Psoas muscle (tissue), 8 donors: ENCODE measurements around the gene BAZ2A. TPM values are rescaled to one million over a fixed set of nuclear protein-coding genes. Genes with fewer than 3 reads are reported as not detected.

ENCODE experiments used
- ATAC-seq, 4 donors: fragments of 200-7000 bp; cut with Tn5 transposase; one replicate each; pipeline ENCODE4 v1.9.1; 2020; ENCODE audit warnings: moderate library complexity in 3 of 4, mild to moderate bottlenecking in 2 of 4
- DNase-seq, 2 donors: peaks; one replicate each; pipeline ENCODE4 v3.0.0-alpha.2; 2020
- H3K27ac ChIP-seq: fragments of 200-600 bp; one replicate; pipeline ENCODE4 v1.8.0; 2022
- H3K27me3 ChIP-seq, 3 donors: fragments of 200-600 bp in 1 of 3; one replicate each; pipeline versions ENCODE4 v1.6.1 to v1.8.0; 2013 to 2022; ENCODE audit warnings: low read length in 2 of 3, mild to moderate bottlenecking in 2 of 3, moderate library complexity in 1 of 3; ENCODE audit not compliant: insufficient read depth in 3 of 3
- H3K36me3 ChIP-seq, 2 donors: fragments of 200-600 bp in 1 of 2; one replicate each; pipeline versions ENCODE4 v1.6.1 to v1.8.0; 2013 to 2022; ENCODE audit warnings: low read depth in 1 of 2, mild to moderate bottlenecking in 1 of 2, moderate library complexity in 1 of 2; ENCODE audit not compliant: insufficient read depth in 1 of 2
- H3K4me1 ChIP-seq: fragments of 200-600 bp; one replicate; pipeline ENCODE4 v1.8.0; 2022
- H3K4me3 ChIP-seq: fragments of 200-600 bp; one replicate; pipeline ENCODE4 v1.8.0; 2022; ENCODE audit warnings: mild to moderate bottlenecking
- H3K9me3 ChIP-seq: fragments of 200-600 bp; one replicate; pipeline ENCODE4 v1.8.0; 2022
- WGBS, 3 donors: extraction: QIAGEN DNeasy Blood & Tissue Kit; methylation state at CpG; one replicate each; pipeline versions ENCODE4 v1.1.6 to v1.1.7; 2013; 5-methylcytosine and 5-hydroxymethylcytosine counted together
- intact Hi-C, 2 donors: fragments of 100-400 bp; cut with DNase I; formaldehyde crosslinking; loops; one replicate each; pipeline versions ENCODE4 v1.11.0 to v1.14.2; 2022
- polyA plus RNA-seq, 3 donors: library from polyadenylated mRNA; stranded (reverse); fragments of 200-250 nt; gene quantifications; one replicate each; pipeline ENCODE4 v1.2.3, GENCODE V29; 2013
- total RNA-seq, 4 donors: library from RNA; stranded (reverse); fragmentation: NEBNext Ultra II Directional in 2 of 4; extraction: Animal tissue kit (Norgen Biotek cat#: 25700) in 2 of 4; gene quantifications; one replicate each; pipeline versions ENCODE4 v1.2.1 to v1.2.4, GENCODE V29; 2021 to 2023
- TF ChIP-seq, protein P1 (sequence below): fragments of 200-600 bp; IDR thresholded peaks from one replicate; pipeline ENCODE4 v1.8.0; 2022; ENCODE audit warnings: antibody characterized with exemption
- donor health status: healthy with polysubstance abuse.
- donor health status: DM: no; HTN: no; CAD: no; lungs with moderate emphysema.
- donor health status: Bipolar disorder and iron deficiency.
- donor health status: healthy.
- donor health status: DM: yes; HTN: yes; CAD: no.
- donor health status: DM: no; HTN: no; CAD: no.
- donor health status: DM: no; HTN: no; CAD: no.
- donor health status: DM: yes; HTN: yes; CAD: no.

The BAZ2A gene
- total and polyA plus RNA-seq, 7 donors: 10.0 to 53.8 (median 41.0) TPM

DNA sequence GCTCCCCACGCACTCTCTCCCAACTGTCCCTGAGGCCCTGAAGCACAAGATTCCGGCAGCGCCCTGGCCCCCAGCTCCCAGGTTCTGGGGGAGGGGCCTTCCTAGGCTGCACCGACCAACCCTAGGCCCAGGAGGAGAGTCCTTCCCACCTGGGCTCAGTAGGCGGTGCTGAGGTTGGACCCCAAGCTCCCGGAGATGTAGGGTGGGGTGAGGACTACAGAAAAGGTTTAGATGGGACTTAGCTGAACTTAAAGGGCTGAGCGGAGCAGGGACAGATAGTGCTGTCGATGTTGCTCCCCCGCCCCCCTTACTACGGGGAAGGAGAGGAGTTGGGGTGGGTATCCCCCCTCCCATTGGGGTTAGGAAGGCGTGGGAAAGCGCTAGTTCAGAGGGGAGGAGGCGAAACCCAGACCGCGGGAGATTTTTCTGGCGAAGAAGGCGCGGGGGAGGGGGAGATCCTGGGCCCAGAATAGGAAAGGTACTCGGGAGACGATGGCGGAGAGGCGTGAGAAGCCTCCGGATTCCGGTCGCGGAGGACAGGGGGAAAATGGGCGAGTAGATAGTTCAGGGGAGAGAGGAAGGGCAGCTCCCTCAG lies 4.2 kb upstream of the BAZ2A start:
- Histone ChIP-seq H3K4me3 (peak overlapping the region; percentile 77), H3K36me3 (peaks cover 9 to 22% of the 10 kb centered on the region in 2 donors), H3K27me3 (no peaks in the 10 kb centered on the region), H3K4me1 (peaks cover 56% of the 10 kb centered on the region), H3K9me3 (no peaks in the 10 kb centered on the region), H3K27ac (peak overlapping the region; percentile 90)
- no peak for DNase-seq
- no peak for ATAC-seq
- TF ChIP-seq, protein P1, sequence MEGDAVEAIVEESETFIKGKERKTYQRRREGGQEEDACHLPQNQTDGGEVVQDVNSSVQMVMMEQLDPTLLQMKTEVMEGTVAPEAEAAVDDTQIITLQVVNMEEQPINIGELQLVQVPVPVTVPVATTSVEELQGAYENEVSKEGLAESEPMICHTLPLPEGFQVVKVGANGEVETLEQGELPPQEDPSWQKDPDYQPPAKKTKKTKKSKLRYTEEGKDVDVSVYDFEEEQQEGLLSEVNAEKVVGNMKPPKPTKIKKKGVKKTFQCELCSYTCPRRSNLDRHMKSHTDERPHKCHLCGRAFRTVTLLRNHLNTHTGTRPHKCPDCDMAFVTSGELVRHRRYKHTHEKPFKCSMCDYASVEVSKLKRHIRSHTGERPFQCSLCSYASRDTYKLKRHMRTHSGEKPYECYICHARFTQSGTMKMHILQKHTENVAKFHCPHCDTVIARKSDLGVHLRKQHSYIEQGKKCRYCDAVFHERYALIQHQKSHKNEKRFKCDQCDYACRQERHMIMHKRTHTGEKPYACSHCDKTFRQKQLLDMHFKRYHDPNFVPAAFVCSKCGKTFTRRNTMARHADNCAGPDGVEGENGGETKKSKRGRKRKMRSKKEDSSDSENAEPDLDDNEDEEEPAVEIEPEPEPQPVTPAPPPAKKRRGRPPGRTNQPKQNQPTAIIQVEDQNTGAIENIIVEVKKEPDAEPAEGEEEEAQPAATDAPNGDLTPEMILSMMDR: no peak
- WGBS, 3 donors: 2 to 3% (median 3%) methylated on average over 23 to 27 of the region's 27 CpGs
- intact Hi-C loops: loop anchor here in 1 of 2 donors (5.0 kb wide), 1 partner anchor 112 kb away; the partner anchor contains the start of gene RBMS2

DNA sequence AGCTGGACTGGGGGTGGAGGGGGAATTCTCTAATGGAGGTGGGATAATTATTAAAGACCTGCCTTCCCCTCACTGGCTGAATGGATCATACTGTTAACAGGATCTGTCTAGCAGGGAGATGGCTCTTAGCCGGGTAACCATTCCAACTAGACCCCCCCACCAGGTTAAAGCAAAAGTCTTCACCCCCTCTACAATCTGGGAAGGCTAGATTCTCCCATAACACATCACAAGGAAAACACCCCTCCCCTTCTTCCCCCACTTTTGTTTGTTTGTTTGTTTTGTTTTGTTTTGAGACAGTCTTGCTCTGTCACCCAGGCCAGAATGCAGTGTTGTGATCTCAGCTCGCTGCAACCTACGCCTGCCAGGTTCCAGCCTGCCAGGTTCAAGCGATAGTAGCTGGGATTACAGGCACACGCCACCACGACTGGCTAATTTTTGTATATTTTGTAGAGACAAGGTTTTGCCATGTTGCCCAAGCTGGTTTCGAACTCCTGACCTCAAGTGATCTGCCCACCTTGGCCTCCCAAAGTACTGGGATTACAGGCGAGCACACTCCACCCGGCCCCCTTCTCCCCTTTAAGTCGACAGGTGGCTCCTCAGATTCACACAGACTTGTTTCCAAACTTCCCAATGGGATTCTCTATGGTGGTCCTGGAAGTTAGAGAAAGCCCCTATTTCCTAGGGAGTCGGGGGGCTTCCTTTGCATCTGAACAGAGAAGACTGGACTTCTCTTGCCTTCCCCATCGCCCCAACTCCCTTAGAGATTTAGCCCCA lies 3.5 kb upstream of the BAZ2A start:
- Histone ChIP-seq H3K4me1 (peaks cover 56% of the 10 kb centered on the region), H3K27me3 (no peaks in the 10 kb centered on the region), H3K36me3 (peaks cover 4 to 15% of the 10 kb centered on the region in 2 donors), H3K27ac (peak overlapping the region; percentile 90), H3K9me3 (no peaks in the 10 kb centered on the region), H3K4me3 (peak overlapping the region; percentile 77)
- TF ChIP-seq, protein P1: no peak
- 18 to 41% (median 27%) methylated on average over 12 of the region's 12 CpGs for WGBS, 3 donors
- intact Hi-C loops: loop anchor here in 1 of 2 donors (5.0 kb wide), 1 partner anchor 111 kb away; the partner anchor contains the start of gene RBMS2
- DNase-seq (no peak), ATAC-seq (no peak)

DNA sequence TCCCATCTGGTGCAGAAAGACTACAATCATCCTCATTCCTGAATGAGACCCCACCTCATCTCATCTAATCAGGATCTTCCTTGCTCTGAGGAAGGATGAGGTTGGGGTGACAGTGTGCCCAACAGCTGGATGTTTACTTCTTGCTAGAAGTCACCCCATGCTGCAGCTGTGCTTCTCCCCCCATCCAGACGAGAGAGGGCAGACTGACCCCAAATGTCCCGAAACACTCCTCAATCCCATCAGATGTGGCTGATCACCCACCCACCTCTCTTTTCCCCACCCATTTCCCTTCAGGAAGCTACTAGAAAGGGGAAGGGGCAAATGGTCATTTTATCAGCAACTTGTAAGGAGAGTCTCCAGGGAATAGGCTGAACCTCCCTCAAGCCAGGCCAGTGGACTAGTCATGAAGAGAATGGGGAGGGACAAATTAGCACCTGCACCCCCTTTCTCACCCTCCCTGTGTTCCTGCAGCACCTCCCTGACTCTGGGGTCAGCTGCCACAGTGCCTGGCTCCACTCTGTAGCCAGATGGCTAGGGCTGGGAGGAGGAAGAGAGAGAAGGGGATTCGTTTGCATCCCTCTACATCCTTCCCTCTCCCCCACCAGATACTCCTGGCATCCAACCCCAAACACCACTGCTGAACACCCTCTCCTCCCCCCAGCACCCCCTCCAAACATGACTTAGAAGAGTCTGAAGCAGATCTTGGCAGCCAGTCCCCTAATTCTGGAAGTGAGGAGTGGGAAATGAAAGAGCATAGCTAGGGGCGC lies 2.8 kb upstream of the BAZ2A start:
- ATAC-seq (no peak), DNase-seq (no peak)
- H3K27me3 ChIP-seq: no peaks in the 10 kb centered on the region
- H3K4me3 ChIP-seq: peak overlapping the region; percentile 47
- 28 to 43% (median 34%) methylated on average over 4 of the region's 4 CpGs for WGBS, 3 donors
- peaks cover 0 to 8% of the 10 kb centered on the region in 2 donors for H3K36me3 ChIP-seq
- intact Hi-C loops: loop anchor here in 1 of 2 donors (5.0 kb wide), 1 partner anchor 111 kb away; the partner anchor contains the start of gene RBMS2
- H3K4me1 ChIP-seq: peaks cover 56% of the 10 kb centered on the region
- TF ChIP-seq, protein P1: no peak
- no peaks in the 10 kb centered on the region for H3K9me3 ChIP-seq
- peak overlapping the region; percentile 90 for H3K27ac ChIP-seq

DNA sequence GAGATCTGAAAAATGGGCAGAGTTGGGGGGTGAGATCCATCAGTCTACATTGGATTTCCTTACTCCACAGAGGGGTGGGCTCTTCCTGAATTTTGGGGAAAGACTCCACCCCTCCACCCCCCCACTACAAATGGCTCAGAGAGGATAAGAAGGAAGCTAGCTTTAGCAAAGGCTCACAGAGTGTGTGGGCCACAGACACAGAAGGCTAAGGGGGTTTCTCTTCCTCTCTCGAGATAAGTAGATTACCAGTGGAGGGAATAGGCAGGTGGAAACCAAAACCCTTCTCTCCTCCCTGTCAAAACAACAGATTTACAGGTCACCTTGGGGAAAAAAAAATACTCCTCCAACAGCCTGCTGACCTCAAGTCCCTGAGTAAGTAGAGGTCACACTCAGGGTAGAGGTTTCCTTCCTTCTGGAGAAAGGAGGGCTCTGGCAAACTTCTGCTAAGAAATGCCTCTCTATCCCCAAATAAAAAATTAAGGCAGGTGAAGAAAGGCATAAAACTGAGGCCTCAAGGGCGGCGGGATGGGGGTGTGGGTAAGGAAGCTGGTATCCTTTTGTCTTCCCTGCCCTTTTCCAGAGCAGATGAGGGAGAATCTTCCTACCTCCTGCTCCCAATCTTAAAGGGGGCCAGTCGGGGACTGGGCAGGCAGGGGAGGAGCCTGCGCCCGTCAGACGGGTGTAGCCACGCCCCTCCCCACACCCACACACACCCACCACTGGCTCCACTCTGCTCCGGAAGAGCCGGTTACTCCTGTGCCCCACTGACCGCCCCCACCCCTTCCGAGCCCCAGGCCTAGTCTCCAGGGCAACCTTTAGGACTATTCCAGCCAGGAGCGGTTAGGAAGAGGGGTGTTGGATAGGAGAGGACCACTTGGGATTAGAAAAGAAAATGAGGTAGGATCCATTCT lies 1.9 kb upstream of the BAZ2A start:
- H3K9me3 ChIP-seq: no peaks in the 10 kb centered on the region
- peaks cover 50% of the 10 kb centered on the region for H3K4me1 ChIP-seq
- DNase-seq (peak; percentile 74 to 80), ATAC-seq (no peak)
- H3K4me3 ChIP-seq: peak overlapping the region; percentile 47
- H3K27me3 ChIP-seq: no peaks in the 10 kb centered on the region
- TF ChIP-seq, protein P1: no peak
- WGBS, 3 donors: 8 to 16% (median 11%) methylated on average over 13 of the region's 13 CpGs
- peaks cover 0 to 5% of the 10 kb centered on the region in 2 donors for H3K36me3 ChIP-seq
- peak overlapping the region; percentile 30 for H3K27ac ChIP-seq
- intact Hi-C loops: loop anchor here in 1 of 2 donors (5.0 kb wide), 1 partner anchor 110 kb away; the partner anchor contains the start of gene RBMS2
